HepG2 (cell line): Measurements from ENCODE around the gene IRGQ. TPM values are rescaled to one million over a fixed set of nuclear protein-coding genes. Genes with fewer than 3 reads are reported as not detected.

Experiments used
- ETV5 ChIP-seq: IDR thresholded peaks from 2 replicates; pipeline ENCODE4 v1.6.1; 2018; ENCODE audit warnings: missing biosample characterization, missing genetic modification reagents, inconsistent platforms, borderline replicate concordance
- HNRNPL ChIP-seq: fragments of 200-400 bp; formaldehyde crosslinking; IDR thresholded peaks from 2 replicates; pipeline ENCODE4 v1.6.1; 2017; ENCODE audit warnings: mild to moderate bottlenecking, low read depth, low read length
- PTBP1 ChIP-seq: fragments of 200-400 bp; formaldehyde crosslinking; IDR thresholded peaks from 2 replicates; pipeline ENCODE4 v1.6.1; 2018; ENCODE audit warnings: low read length, low read depth; ENCODE audit not compliant: poor library complexity, severe bottlenecking
- TCF7L2 ChIP-seq: IDR thresholded peaks from 2 replicates; pipeline ENCODE4 v1.6.1; 2011; ENCODE audit warnings: mild to moderate bottlenecking, low read depth, low read length, moderate library complexity
- TFAP4 ChIP-seq: sonication (generic); IDR thresholded peaks from 2 replicates; pipeline ENCODE4 v1.6.1; 2016; ENCODE audit warnings: low read depth, borderline replicate concordance
- ZNF331 ChIP-seq: sonication (generic); formaldehyde crosslinking; IDR thresholded peaks from 2 replicates; pipeline ENCODE4 v1.4.0; 2020; ENCODE audit warnings: missing genetic modification reagents
- ZNF574 ChIP-seq: sonication (generic); formaldehyde crosslinking; IDR thresholded peaks from 2 replicates; pipeline ENCODE4 v1.4.0; 2020; ENCODE audit warnings: missing genetic modification reagents
- polyA plus RNA-seq, 8 experiments: library from polyadenylated mRNA; depleted of rRNA in 3 of 8; stranded (reverse) in 7 of 8; unstranded in 1 of 8; fragments of >200 nt; fragmentation: Illumina TruSeq in 4 of 8; extraction: Trizol in 4 of 8; gene quantifications; 2 replicates each; pipeline versions ENCODE4 v1.2.1 to v1.2.3, GENCODE V29; 2011 to 2016; ENCODE audit warnings: low read depth in 4 of 8, missing spikeins in 1 of 8, mixed read lengths in 1 of 8; ENCODE audit not compliant: insufficient read depth in 1 of 8
- total RNA-seq, 5 experiments: library from RNA; depleted of rRNA; stranded (reverse); fragments of >200 nt; fragmentation: Illumina TruSeq; extraction: Trizol; gene quantifications; 2 replicates each; pipeline ENCODE4 v1.2.3, GENCODE V29; 2016; ENCODE audit warnings: low read depth in 1 of 5
- TF ChIP-seq, protein P1 (sequence below): sonication (generic); formaldehyde crosslinking; IDR thresholded peaks from one replicate; pipeline ENCODE4 v1.5.1; 2020; ENCODE audit warnings: mild to moderate bottlenecking, missing genetic modification reagents; ENCODE audit errors: not compliant biosample characterization
- TF ChIP-seq, protein P2 (sequence below): sonication (generic); formaldehyde crosslinking; conservative IDR thresholded peaks from 2 replicates; pipeline ENCODE4 v1.8.1; 2023; ENCODE audit warnings: missing genetic modification reagents
- TF ChIP-seq, protein P3 (sequence below): sonication (generic); formaldehyde crosslinking; IDR thresholded peaks from 2 replicates; pipeline ENCODE4 v1.4.0; 2020; ENCODE audit warnings: missing genetic modification reagents

IRGQ gene
- total and polyA plus RNA-seq, 2 of the 13 experiments (the other 11 are each of a cell fraction or from before 2014, with no cell fraction given): 11.6 to 12.4 TPM

GRCh38 chr19:43575156-43575950, 20.6 kb downstream of the IRGQ start, which contains the start of the genes PINLYP and XRCC1 (continued):
- TF ChIP-seq, protein P1, sequence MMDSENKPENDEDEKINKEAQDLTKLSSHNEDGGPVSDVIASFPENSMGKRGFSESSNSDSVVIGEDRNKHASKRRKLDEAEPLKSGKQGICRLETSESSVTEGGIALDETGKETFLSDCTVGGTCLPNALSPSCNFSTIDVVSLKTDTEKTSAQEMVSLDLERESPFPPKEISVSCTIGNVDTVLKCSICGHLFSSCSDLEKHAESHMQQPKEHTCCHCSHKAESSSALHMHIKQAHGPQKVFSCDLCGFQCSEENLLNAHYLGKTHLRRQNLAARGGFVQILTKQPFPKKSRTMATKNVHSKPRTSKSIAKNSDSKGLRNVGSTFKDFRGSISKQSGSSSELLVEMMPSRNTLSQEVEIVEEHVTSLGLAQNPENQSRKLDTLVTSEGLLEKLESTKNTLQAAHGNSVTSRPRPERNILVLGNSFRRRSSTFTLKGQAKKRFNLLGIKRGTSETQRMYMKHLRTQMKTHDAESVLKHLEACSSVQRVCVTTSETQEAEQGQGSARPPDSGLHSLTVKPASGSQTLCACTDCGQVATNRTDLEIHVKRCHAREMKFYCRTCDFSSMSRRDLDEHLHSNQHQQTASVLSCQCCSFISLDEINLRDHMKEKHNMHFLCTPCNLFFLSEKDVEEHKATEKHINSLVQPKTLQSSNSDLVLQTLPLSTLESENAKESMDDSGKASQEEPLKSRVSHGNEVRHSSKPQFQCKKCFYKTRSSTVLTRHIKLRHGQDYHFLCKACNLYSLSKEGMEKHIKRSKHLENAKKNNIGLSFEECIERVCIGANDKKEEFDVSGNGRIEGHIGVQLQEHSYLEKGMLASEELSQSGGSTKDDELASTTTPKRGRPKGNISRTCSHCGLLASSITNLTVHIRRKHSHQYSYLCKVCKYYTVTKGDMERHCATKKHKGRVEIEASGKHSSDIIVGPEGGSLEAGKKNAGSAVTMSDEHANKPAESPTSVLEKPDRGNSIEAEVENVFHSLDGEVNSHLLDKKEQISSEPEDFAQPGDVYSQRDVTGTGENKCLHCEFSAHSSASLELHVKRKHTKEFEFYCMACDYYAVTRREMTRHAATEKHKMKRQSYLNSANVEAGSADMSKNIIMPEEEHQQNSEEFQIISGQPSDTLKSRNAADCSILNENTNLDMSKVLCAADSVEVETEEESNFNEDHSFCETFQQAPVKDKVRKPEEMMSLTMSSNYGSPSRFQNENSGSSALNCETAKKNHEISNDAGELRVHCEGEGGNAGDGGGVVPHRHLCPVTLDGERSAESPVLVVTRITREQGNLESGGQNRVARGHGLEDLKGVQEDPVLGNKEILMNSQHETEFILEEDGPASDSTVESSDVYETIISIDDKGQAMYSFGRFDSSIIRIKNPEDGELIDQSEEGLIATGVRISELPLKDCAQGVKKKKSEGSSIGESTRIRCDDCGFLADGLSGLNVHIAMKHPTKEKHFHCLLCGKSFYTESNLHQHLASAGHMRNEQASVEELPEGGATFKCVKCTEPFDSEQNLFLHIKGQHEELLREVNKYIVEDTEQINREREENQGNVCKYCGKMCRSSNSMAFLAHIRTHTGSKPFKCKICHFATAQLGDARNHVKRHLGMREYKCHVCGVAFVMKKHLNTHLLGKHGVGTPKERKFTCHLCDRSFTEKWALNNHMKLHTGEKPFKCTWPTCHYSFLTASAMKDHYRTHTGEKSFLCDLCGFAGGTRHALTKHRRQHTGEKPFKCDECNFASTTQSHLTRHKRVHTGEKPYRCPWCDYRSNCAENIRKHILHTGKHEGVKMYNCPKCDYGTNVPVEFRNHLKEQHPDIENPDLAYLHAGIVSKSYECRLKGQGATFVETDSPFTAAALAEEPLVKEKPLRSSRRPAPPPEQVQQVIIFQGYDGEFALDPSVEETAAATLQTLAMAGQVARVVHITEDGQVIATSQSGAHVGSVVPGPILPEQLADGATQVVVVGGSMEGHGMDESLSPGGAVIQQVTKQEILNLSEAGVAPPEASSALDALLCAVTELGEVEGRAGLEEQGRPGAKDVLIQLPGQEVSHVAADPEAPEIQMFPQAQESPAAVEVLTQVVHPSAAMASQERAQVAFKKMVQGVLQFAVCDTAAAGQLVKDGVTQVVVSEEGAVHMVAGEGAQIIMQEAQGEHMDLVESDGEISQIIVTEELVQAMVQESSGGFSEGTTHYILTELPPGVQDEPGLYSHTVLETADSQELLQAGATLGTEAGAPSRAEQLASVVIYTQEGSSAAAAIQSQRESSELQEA (CRISPR knock-in tag): no peak
- TF ChIP-seq ZNF331 (CRISPR knock-in tag): no peak
- TF ChIP-seq ZNF574 (CRISPR knock-in tag): 0 out of 2 replicates have a peak, but pooled peaks have one; percentile 31
- TF ChIP-seq PTBP1: no peak
- no peak for TF ChIP-seq TFAP4
- TF ChIP-seq, protein P2, sequence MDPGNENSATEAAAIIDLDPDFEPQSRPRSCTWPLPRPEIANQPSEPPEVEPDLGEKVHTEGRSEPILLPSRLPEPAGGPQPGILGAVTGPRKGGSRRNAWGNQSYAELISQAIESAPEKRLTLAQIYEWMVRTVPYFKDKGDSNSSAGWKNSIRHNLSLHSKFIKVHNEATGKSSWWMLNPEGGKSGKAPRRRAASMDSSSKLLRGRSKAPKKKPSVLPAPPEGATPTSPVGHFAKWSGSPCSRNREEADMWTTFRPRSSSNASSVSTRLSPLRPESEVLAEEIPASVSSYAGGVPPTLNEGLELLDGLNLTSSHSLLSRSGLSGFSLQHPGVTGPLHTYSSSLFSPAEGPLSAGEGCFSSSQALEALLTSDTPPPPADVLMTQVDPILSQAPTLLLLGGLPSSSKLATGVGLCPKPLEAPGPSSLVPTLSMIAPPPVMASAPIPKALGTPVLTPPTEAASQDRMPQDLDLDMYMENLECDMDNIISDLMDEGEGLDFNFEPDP (CRISPR knock-in tag): no peak
- TF ChIP-seq HNRNPL: no peak
- no peak for TF ChIP-seq TCF7L2
- TF ChIP-seq ETV5 (CRISPR knock-in tag): no peak
- TF ChIP-seq, protein P3, sequence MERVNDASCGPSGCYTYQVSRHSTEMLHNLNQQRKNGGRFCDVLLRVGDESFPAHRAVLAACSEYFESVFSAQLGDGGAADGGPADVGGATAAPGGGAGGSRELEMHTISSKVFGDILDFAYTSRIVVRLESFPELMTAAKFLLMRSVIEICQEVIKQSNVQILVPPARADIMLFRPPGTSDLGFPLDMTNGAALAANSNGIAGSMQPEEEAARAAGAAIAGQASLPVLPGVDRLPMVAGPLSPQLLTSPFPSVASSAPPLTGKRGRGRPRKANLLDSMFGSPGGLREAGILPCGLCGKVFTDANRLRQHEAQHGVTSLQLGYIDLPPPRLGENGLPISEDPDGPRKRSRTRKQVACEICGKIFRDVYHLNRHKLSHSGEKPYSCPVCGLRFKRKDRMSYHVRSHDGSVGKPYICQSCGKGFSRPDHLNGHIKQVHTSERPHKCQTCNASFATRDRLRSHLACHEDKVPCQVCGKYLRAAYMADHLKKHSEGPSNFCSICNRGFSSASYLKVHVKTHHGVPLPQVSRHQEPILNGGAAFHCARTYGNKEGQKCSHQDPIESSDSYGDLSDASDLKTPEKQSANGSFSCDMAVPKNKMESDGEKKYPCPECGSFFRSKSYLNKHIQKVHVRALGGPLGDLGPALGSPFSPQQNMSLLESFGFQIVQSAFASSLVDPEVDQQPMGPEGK: 0 out of 2 replicates have a peak, but pooled peaks have one; percentile 18
